ENCODE data around the gene MED26.

MED26 gene

DNA sequence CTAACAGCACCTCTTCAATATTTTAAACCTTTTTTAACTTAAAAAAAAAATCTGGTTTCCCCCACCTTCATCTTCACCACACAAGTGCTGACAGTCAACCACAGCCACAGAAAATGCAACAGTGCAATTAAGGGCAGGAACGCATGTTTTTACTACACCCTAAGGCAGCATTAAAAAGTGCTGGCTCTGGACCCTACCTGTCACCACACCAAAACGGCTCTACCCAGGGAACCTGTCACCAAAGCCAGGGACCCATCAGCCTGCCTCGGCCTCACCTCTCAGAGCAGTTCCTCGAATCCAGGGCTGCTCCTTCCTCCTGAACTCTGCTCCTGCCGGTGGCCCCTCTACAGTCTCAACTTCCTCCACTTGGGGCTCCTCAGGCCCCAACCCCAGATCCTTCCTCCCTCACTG lies 33.3 kb downstream of the MED26 start:
- in situ Hi-C loops (cut with MboI; ENCODE audit: low pct_unique_long_range_greater_than_20kb, low sequenced_read_pairs, unreplicated experiment) = no loop called here
- TF ChIP-seq, protein P1, sequence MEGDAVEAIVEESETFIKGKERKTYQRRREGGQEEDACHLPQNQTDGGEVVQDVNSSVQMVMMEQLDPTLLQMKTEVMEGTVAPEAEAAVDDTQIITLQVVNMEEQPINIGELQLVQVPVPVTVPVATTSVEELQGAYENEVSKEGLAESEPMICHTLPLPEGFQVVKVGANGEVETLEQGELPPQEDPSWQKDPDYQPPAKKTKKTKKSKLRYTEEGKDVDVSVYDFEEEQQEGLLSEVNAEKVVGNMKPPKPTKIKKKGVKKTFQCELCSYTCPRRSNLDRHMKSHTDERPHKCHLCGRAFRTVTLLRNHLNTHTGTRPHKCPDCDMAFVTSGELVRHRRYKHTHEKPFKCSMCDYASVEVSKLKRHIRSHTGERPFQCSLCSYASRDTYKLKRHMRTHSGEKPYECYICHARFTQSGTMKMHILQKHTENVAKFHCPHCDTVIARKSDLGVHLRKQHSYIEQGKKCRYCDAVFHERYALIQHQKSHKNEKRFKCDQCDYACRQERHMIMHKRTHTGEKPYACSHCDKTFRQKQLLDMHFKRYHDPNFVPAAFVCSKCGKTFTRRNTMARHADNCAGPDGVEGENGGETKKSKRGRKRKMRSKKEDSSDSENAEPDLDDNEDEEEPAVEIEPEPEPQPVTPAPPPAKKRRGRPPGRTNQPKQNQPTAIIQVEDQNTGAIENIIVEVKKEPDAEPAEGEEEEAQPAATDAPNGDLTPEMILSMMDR (IDR thresholded peaks at IDR 0.05; ENCODE audit: extremely low read depth, insufficient read depth, missing control alignments) = no peak
- DNase-seq (ENCODE audit: low spot score) = peak; percentile 67

DNA sequence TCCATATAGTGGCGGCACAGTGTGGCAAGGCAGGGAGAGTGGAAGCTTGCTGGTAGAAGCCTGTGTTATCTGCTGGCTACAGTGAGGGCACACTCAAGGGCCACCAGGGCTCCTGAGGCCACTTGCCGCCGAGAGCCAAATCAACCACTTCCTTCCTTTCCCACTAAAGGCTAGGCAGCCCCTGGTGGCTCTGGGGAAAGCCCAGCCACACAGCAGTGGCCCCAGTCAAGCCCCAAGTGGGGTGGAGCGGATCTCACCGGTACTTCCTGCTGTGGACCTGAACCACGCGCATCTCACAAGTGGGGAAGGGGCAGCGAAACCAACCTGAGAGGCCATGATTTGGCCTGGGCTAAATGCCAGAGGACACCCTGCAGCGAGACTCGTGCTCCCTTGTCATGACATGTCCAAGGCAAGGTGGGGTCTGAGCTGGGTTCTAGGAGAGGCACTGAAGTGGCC lies 33.8 kb downstream of the MED26 start:
- in situ Hi-C loops (cut with MboI; ENCODE audit: low pct_unique_long_range_greater_than_20kb, low sequenced_read_pairs, unreplicated experiment) = no loop called here
- TF ChIP-seq, protein P1 (IDR thresholded peaks at IDR 0.05; ENCODE audit: extremely low read depth, insufficient read depth, missing control alignments) = no peak
- peak; percentile 43 for DNase-seq (ENCODE audit: low spot score)

DNA sequence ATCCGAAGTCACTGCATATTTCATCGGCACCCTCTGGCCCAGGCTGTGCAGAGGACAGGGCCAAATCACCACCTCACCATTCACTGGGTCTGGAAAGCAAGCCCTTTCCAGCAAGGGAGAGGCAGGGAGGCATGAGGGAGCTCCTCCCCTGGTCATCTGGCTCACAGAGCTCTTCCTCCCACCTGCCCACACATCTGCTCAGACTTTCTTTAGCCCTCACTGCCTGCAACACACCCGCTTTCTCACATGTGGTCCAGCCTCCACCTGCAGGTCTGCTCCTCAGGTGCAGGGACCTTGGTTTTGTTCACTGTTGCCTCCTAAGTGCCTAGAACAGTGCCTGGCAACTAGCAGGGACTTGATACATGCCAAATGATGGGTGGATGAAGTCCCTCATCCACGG lies 34.8 kb downstream of the MED26 start:
- TF ChIP-seq, protein P1 (IDR thresholded peaks at IDR 0.05; ENCODE audit: extremely low read depth, insufficient read depth, missing control alignments) = peak; percentile 22
- in situ Hi-C loops (cut with MboI; ENCODE audit: low pct_unique_long_range_greater_than_20kb, low sequenced_read_pairs, unreplicated experiment) = no loop called here
- DNase-seq (ENCODE audit: low spot score) = peak; percentile 45

DNA sequence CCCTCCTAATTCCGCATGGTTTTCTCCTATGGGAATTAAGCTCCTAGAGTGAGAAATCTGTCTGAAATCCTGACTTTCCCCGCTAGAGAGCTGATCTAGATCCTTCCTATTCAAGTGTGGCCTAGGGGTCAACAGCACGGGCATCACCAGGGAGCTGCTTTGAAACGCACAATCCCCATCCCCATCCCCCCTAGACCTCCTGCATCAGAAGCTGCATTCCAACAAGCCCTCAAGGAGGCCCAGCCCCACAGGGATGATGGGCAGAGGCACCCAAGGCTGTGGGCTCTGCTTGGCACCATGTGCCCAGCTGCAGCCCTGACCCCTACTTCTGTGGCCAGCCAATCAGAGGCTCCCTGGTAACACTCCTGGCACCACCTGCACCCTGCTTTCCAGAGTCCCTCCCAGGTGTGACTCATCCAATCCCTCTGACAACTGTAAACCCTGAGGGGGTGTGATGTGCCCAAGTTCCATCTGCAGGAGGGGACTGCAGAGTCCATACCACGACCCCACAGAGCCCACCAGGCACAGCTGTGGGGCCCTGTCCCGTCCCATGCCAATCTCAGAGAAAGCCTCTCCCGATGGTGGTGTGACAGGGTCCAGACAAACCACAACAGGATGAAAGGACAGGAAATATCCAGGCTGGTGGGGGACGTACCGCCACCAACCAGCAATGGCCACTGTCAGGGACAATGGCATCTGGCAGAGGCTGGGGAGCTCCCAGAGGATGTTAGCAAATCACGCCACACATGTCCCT lies 36.0 kb downstream of the MED26 start:
- no peak for DNase-seq (ENCODE audit: low spot score)
- TF ChIP-seq, protein P1 (IDR thresholded peaks at IDR 0.05; ENCODE audit: extremely low read depth, insufficient read depth, missing control alignments) = no peak
- in situ Hi-C loops (cut with MboI; ENCODE audit: low pct_unique_long_range_greater_than_20kb, low sequenced_read_pairs, unreplicated experiment) = no loop called here

DNA sequence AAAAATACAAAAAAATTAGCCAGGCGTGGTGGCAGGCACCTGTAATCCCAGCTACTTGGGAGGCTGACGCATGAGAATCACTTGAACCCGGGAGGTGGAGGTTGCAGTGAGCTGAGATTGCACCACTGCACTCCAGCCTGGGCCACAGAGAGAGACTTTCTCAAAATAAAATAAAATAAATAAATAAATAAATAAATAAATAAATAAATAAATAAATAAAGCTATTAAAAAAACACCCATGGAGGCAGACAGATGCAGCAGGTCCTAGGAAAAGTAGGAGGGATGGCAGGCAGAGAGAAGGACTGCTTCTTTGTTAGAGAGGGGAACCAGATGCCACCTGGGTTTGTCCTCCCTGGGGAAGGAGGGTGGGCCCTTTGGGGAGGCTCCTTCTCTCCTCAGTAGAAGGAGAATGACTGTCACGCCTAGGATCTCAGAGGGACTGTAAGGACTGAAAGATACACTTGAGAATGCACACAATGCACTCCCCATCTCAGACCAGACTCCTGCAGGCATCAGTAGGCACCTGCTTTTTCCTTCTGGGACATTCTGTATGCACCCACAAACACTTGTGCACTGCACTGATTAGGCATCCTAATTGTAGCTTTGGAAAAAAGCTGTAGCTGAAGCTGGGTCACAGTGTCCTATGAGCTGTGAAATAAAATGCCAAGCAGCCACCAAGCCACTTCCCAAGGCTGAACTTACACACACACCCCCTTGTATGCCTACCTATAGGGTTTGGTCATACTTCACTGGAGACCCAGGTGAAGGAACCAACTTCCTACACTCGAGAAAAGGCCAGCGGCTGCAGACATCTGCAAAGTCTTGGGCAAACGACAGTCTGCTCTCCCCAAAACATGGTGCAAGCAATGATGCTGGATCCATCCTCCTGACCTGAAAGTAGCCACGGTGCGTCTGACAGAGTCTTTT lies 36.9 kb downstream of the MED26 start:
- TF ChIP-seq, protein P1 (IDR thresholded peaks at IDR 0.05; ENCODE audit: extremely low read depth, insufficient read depth, missing control alignments) = no peak
- no peak for DNase-seq (ENCODE audit: low spot score)
- in situ Hi-C loops (cut with MboI; ENCODE audit: low pct_unique_long_range_greater_than_20kb, low sequenced_read_pairs, unreplicated experiment) = no loop called here

DNA sequence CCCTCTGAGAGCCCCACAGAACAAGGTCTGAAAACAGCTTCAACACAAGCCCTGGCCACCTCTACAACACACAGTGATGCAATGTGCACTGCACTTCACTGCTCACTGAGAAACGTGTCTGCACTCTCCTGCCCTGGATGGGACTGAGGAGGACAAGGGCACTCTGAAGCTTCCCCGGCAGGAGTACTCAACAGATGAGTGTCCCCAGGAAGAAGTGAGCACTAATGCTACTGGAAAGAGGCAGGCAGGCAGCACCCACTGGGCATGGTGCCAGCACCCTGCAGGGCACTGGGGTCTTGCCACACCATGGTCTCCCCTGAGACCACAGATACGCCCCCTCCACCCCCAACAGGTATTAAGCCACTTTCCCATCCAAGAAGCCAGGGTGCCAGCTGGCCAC lies 38.1 kb downstream of the MED26 start:
- DNase-seq (ENCODE audit: low spot score) = no peak
- TF ChIP-seq, protein P1 (IDR thresholded peaks at IDR 0.05; ENCODE audit: extremely low read depth, insufficient read depth, missing control alignments) = no peak

More for the DNA sequence above, 38.1 kb downstream of the MED26 start:
- in situ Hi-C loops (cut with MboI; ENCODE audit: low pct_unique_long_range_greater_than_20kb, low sequenced_read_pairs, unreplicated experiment) = no loop called here
